IPS-15b (cell line): ENCODE data around the gene MAGI1.

Experiments used
- H3K27me3 ChIP-seq: one replicate; pipeline ENCODE4 v1.6.1; 2013; ENCODE audit warnings: low read length; ENCODE audit not compliant: control insufficient read depth, insufficient read depth
- H3K36me3 ChIP-seq: one replicate; pipeline ENCODE4 v1.6.1; 2013; ENCODE audit warnings: low read length; ENCODE audit not compliant: control insufficient read depth, insufficient read depth
- H3K4me1 ChIP-seq: one replicate; pipeline ENCODE4 v1.6.1; 2013; ENCODE audit warnings: mild to moderate bottlenecking, low read length; ENCODE audit not compliant: control insufficient read depth, insufficient read depth
- H3K4me3 ChIP-seq: one replicate; pipeline ENCODE4 v1.5.1; 2013; ENCODE audit warnings: low read depth, low read length
- H3K9ac ChIP-seq: one replicate; pipeline ENCODE4 v1.6.1; 2013; ENCODE audit warnings: low read depth, mild to moderate bottlenecking, low read length
- H3K9me3 ChIP-seq: one replicate; pipeline ENCODE4 v1.6.1; 2013; ENCODE audit warnings: mild to moderate bottlenecking, low read length; ENCODE audit not compliant: control insufficient read depth, insufficient read depth

MAGI1 gene

DNA sequence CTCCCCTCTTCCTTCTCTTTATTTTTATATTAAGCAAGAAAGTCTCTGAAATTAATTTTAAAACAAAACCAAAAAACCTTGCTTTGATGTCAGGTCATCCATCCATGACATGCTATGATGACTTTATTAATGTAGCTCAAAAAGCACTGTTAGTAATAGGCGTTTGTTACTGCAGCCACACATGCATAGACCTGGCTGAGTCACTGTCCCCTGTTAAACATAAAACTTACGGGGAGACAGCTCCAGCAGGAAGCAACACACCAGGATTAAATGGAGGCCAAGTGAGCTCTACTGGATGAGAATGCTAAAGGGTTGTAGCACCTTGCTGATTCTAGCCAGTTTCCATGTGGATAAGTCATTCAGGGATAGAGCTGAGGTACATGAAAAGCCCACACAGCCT is 661.1 kb downstream of the MAGI1 start:
- no peak overlapping the region for H3K9ac ChIP-seq
- H3K9me3 ChIP-seq: no peaks in the 10 kb centered on the region
- H3K36me3 ChIP-seq: peaks cover 10% of the 10 kb centered on the region
- H3K4me1 ChIP-seq: no peaks in the 10 kb centered on the region
- H3K27me3 ChIP-seq: no peaks in the 10 kb centered on the region
- no peak overlapping the region for H3K4me3 ChIP-seq

GRCh38 chr3:65376426-65376825 is 662.3 kb downstream of the MAGI1 start:
- Histone ChIP-seq H3K36me3 (peaks cover 6% of the 10 kb centered on the region), H3K4me3 (no peak overlapping the region), H3K4me1 (no peaks in the 10 kb centered on the region), H3K9me3 (no peaks in the 10 kb centered on the region), H3K9ac (no peak overlapping the region), H3K27me3 (no peaks in the 10 kb centered on the region)

- no peaks in the 10 kb centered on the region for H3K27me3 ChIP-seq
- no peaks in the 10 kb centered on the region for H3K9me3 ChIP-seq
- H3K36me3 ChIP-seq: no peaks in the 10 kb centered on the region
- H3K4me1 ChIP-seq: no peaks in the 10 kb centered on the region
- H3K4me3 ChIP-seq: no peak overlapping the region
- no peak overlapping the region for H3K9ac ChIP-seq
These were observed 667.7 kb downstream of the MAGI1 start for GRCh38 chr3:65371053-65371452.

DNA sequence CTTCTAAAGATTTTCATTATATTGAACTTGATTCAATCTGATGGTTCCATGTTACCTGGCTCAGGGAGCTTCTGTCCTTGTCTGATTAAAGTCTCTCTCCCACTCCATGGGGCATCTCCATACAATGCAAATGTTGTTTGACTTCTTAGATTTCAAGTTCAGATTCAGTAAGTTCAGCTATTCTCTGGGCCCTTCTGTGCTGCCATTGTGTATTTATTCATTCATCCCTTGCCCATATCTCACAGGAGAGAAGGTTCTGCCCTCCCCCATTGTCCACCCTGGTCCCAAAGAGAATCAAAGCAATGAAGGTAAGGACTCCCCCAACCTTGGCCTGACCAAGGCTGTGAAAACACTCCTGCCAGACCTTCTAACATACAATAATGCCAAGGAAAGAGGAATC is 669.9 kb downstream of the MAGI1 start:
- H3K4me1 ChIP-seq: no peaks in the 10 kb centered on the region
- H3K27me3 ChIP-seq: no peaks in the 10 kb centered on the region
- no peak overlapping the region for H3K9ac ChIP-seq
- H3K36me3 ChIP-seq: no peaks in the 10 kb centered on the region
- no peaks in the 10 kb centered on the region for H3K9me3 ChIP-seq
- no peak overlapping the region for H3K4me3 ChIP-seq

- Histone ChIP-seq H3K27me3 (no peaks in the 10 kb centered on the region), H3K36me3 (peaks cover 4% of the 10 kb centered on the region), H3K4me1 (no peaks in the 10 kb centered on the region), H3K9ac (no peak overlapping the region), H3K9me3 (no peaks in the 10 kb centered on the region), H3K4me3 (no peak overlapping the region)
These were observed 676.0 kb downstream of the MAGI1 start for GRCh38 chr3:65362688-65363087.

DNA sequence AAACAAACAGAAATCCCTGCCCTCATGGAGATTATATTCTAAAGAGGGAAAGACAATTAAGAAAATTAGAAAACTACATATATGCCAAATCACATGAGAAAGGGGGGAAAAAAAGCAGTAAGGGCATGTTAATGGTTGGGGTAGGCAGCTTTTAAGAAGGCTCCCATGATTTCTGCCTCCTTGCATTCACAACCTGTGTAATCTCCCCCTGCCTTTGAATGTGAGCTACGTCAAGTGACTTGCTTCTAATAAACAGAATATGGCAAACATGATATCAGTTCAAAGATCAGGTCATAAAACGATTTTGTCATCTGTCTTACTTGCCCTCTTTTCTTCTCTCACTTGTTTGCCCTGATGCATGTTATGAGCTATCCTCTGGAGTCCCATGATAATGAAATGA is 677.3 kb downstream of the MAGI1 start:
- H3K9me3 ChIP-seq: no peaks in the 10 kb centered on the region
- H3K4me3 ChIP-seq: no peak overlapping the region
- no peaks in the 10 kb centered on the region for H3K27me3 ChIP-seq
- no peaks in the 10 kb centered on the region for H3K4me1 ChIP-seq
- peaks cover 4% of the 10 kb centered on the region for H3K36me3 ChIP-seq
- no peak overlapping the region for H3K9ac ChIP-seq

DNA sequence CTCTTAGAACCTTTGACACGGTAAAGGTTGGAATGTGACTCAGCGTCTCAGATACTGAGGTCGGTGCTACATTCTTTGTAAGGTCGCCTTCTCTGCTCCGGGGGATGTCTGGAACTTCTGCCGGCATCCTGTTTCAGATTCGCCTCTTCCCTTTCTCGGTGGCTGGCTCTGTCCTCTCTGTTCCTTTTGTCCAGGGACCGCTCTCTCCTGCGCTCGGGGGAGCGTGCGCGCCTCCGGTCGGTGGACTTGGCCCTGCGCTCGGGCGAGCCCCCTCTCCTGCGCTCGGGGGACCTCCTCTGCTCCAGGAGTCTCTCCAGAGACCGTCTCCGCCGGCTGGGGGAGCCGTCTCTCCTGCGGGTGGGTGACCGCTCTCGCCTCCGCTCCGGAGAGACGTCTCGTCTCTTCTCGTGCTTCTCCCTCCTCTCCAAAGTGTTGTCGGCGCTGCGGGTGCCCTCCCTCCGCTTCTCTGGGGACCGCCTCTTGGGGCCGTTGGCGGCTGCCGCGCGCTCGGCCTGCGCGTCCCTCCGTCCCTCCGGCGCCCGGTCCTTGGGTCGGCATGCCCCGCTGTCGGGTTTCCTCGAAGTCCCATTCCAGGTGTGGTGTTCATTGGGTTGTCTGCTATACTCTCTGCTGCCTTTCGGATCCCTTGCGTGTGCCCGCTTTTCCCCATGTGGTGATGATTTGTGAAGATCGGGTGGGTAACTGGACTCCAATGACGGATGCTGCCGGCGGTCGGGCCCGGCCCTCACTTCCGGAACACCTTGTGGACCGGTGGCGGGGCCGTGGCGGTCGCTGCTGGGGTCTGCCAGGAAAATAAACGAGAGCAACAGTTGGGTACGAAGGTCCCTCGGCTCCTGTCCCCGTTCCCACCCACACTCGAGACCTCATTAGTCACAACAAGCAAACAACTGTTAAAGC is 682.1 kb downstream of the MAGI1 start:
- Histone ChIP-seq H3K4me1 (no peaks in the 10 kb centered on the region), H3K27me3 (no peaks in the 10 kb centered on the region), H3K4me3 (no peak overlapping the region), H3K36me3 (no peaks in the 10 kb centered on the region), H3K9ac (no peak overlapping the region), H3K9me3 (no peaks in the 10 kb centered on the region)

DNA sequence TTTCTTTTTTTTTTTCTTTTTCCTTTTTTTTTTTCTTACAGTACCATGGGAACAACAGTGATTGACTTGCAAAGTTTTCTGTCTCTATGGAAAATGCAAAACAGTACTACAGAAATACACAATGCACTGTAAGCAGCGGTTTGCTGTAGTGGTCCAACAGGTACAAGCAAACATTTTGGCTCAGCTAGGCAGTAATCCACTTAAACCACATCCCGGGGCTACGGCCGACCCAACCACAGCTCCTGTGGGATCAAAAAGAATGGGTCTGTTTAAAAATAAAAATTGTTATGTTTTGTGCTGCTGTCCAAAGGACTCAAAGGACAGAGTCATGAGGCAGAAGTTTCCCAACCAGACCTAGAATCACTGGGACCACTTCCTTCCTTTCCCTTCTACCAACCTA is 683.8 kb downstream of the MAGI1 start:
- H3K36me3 ChIP-seq: no peaks in the 10 kb centered on the region
- no peak overlapping the region for H3K9ac ChIP-seq
- H3K9me3 ChIP-seq: no peaks in the 10 kb centered on the region
- H3K27me3 ChIP-seq: no peaks in the 10 kb centered on the region
- no peaks in the 10 kb centered on the region for H3K4me1 ChIP-seq
- no peak overlapping the region for H3K4me3 ChIP-seq

DNA sequence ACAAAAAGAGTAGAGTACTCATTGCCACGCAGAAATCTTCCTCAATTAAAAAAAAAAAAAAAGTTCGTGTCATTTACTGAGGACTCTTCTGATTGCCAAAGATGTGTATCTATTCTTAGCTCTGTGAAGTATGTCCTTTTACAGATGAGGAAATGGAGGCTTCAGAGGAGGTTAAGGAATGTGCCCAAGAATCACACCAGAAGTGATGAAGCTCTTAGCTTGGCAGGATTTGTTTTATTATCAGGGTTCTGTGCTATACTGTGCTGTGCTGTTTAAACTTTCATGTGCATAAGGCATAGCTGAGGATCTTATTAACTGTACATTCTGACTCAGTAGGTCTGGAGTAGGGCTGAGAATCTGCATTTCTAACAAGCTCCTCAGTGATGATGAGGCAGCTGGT is 685.8 kb downstream of the MAGI1 start:
- Histone ChIP-seq H3K4me3 (no peak overlapping the region), H3K4me1 (no peaks in the 10 kb centered on the region), H3K36me3 (no peaks in the 10 kb centered on the region), H3K9me3 (no peaks in the 10 kb centered on the region), H3K27me3 (no peaks in the 10 kb centered on the region), H3K9ac (no peak overlapping the region)

GRCh38 chr3:65351753-65352152 is 687.0 kb downstream of the MAGI1 start:
- no peak overlapping the region for H3K9ac ChIP-seq
- H3K27me3 ChIP-seq: no peaks in the 10 kb centered on the region
- H3K4me3 ChIP-seq: no peak overlapping the region
- H3K9me3 ChIP-seq: no peaks in the 10 kb centered on the region
- no peaks in the 10 kb centered on the region for H3K36me3 ChIP-seq
- no peaks in the 10 kb centered on the region for H3K4me1 ChIP-seq

GRCh38 chr3:65350801-65351476 is 687.8 kb downstream of the MAGI1 start:
- Histone ChIP-seq H3K36me3 (no peaks in the 10 kb centered on the region), H3K27me3 (no peaks in the 10 kb centered on the region), H3K4me3 (no peak overlapping the region), H3K9ac (no peak overlapping the region), H3K9me3 (no peaks in the 10 kb centered on the region), H3K4me1 (no peaks in the 10 kb centered on the region)

GRCh38 chr3:65348398-65348995 is 690.2 kb downstream of the MAGI1 start:
- Histone ChIP-seq H3K4me3 (no peak overlapping the region), H3K27me3 (no peaks in the 10 kb centered on the region)

More at GRCh38 chr3:65348398-65348995, 690.2 kb downstream of the MAGI1 start:
- H3K9ac ChIP-seq: no peak overlapping the region
- peaks cover 15% of the 10 kb centered on the region for H3K4me1 ChIP-seq
- no peaks in the 10 kb centered on the region for H3K9me3 ChIP-seq
- H3K36me3 ChIP-seq: no peaks in the 10 kb centered on the region
